GM23248 (cell line): Measurements from ENCODE around the gene TMCO4. TPM values are rescaled to one million over a fixed set of nuclear protein-coding genes. Genes with fewer than 3 reads are reported as not detected.

Source experiments
- DNase-seq: peaks from one replicate; pipeline ENCODE4 v3.0.0-alpha.2; 2015
- H2AFZ ChIP-seq: fragments of 200-600 bp; sonication (generic); 2 replicates; pipeline ENCODE4 v1.6.1; 2016; ENCODE audit warnings: antibody characterized with exemption
- H3F3A ChIP-seq: fragments of 200-600 bp; sonication (generic); 2 replicates; pipeline ENCODE4 v1.6.1; 2016; ENCODE audit warnings: mild to moderate bottlenecking, antibody characterized with exemption, mixed run types; ENCODE audit not compliant: insufficient read depth
- H3K27ac ChIP-seq: fragments of 200-600 bp; sonication (generic); 2 replicates; pipeline ENCODE4 v1.5.1; 2016; ENCODE audit warnings: mild to moderate bottlenecking
- H3K27me3 ChIP-seq: fragments of 200-600 bp; sonication (generic); replicated peaks from 2 replicates; pipeline ENCODE4 v1.6.1; 2016; ENCODE audit warnings: mild to moderate bottlenecking; ENCODE audit not compliant: insufficient read depth
- H3K36me3 ChIP-seq: fragments of 200-600 bp; sonication (generic); 2 replicates; pipeline ENCODE4 v1.6.1; 2016; ENCODE audit warnings: low read depth, mild to moderate bottlenecking
- H3K4me1 ChIP-seq: fragments of 200-600 bp; sonication (generic); 2 replicates; pipeline ENCODE4 v1.6.1; 2016; ENCODE audit warnings: mild to moderate bottlenecking; ENCODE audit not compliant: insufficient read depth
- H3K4me2 ChIP-seq: fragments of 200-600 bp; sonication (generic); one replicate; pipeline ENCODE4 v1.6.1; 2016; ENCODE audit warnings: mild to moderate bottlenecking; ENCODE audit not compliant: unreplicated experiment
- H3K4me3 ChIP-seq: fragments of 200-600 bp; sonication (generic); 2 replicates; pipeline ENCODE4 v1.5.1; 2016; ENCODE audit warnings: mild to moderate bottlenecking
- H3K79me2 ChIP-seq: fragments of 200-600 bp; sonication (generic); 2 replicates; pipeline ENCODE4 v1.6.1; 2016; ENCODE audit warnings: mild to moderate bottlenecking; ENCODE audit not compliant: insufficient read depth
- H3K9ac ChIP-seq: fragments of 200-600 bp; sonication (generic); 2 replicates; pipeline ENCODE4 v1.6.1; 2016; ENCODE audit warnings: mild to moderate bottlenecking
- H3K9me2 ChIP-seq: fragments of 200-600 bp; sonication (generic); 2 replicates; pipeline ENCODE4 v1.6.1; 2016; ENCODE audit warnings: mixed run types, mild to moderate bottlenecking, moderate library complexity; ENCODE audit not compliant: insufficient read depth
- H3K9me3 ChIP-seq: fragments of 200-600 bp; sonication (generic); one replicate; pipeline ENCODE4 v1.6.1; 2017; ENCODE audit warnings: low read depth
- H4K20me1 ChIP-seq: fragments of 200-600 bp; sonication (generic); 2 replicates; pipeline ENCODE4 v1.6.0; 2016; ENCODE audit not compliant: insufficient read depth
- EZH2 ChIP-seq: fragments of 200-600 bp; sonication (generic); IDR thresholded peaks from 2 replicates; pipeline ENCODE4 v1.6.1; 2018; ENCODE audit warnings: antibody characterized with exemption, mild to moderate bottlenecking; ENCODE audit not compliant: insufficient read depth, poor library complexity, severe bottlenecking
- EZH2phosphoT487 ChIP-seq: fragments of 200-600 bp; sonication (generic); IDR thresholded peaks from 2 replicates; pipeline ENCODE4 v1.6.1; 2018; ENCODE audit warnings: antibody characterized with exemption, moderate library complexity, mild to moderate bottlenecking, low read depth; ENCODE audit not compliant: insufficient read depth
- WGBS, 2 experiments: methylation state at CpG; one replicate each; pipeline ENCODE4 v1.1.6; 2015 to 2017; ENCODE audit warnings: low lambda C conversion rate in 2 of 2, low coverage in 1 of 2; ENCODE audit errors: missing lambda C conversion rate in 2 of 2; 5-methylcytosine and 5-hydroxymethylcytosine counted together
- in situ Hi-C: fragments of 300-500 bp; cut with MboI; formaldehyde crosslinking; loops from 2 replicates; pipeline ENCODE4 v1.15.0; 2020
- polyA plus RNA-seq: library from polyadenylated mRNA; unstranded; fragments of >200 nt; fragmentation: Nextera tagmentation; extraction: Ambion mirVana; gene quantifications from 2 replicates; pipeline ENCODE4 v1.2.1, GENCODE V29; 2016
- total RNA-seq: library from RNA; depleted of rRNA; stranded (reverse); fragments of >200 nt; shearing (Covaris generic); gene quantifications from 2 replicates; pipeline ENCODE4 v1.2.3, GENCODE V29; 2014

TMCO4 gene
- total and polyA plus RNA-seq, 2 experiments from 2014 or later = 10.5 to 24.5 TPM

GRCh38 chr1:19775831-19776230, 23.9 kb downstream of the TMCO4 start:
- no peaks in the 10 kb centered on the region for H3K9me3 ChIP-seq
- H3K27me3 ChIP-seq = no peaks in the 10 kb centered on the region
- H3K4me3 ChIP-seq = no peak overlapping the region
- TF ChIP-seq EZH2 (no peak), EZH2phosphoT487 (no peak)
- H4K20me1 ChIP-seq = no peaks in the 10 kb centered on the region
- H3F3A ChIP-seq = no peaks in the 10 kb centered on the region
- no peak overlapping the region for H3K4me2 ChIP-seq
- H3K27ac ChIP-seq = no peak overlapping the region
- no peak for DNase-seq
- no peaks in the 10 kb centered on the region for H3K4me1 ChIP-seq
- H3K9me2 ChIP-seq = no peaks in the 10 kb centered on the region
- H3K36me3 ChIP-seq = no peaks in the 10 kb centered on the region; the same call in 1 of the 2 replicates
- in situ Hi-C loops = no loop called here
- no peak overlapping the region for H3K9ac ChIP-seq
- H3K79me2 ChIP-seq = no peaks in the 10 kb centered on the region
- H2AFZ ChIP-seq = no peak overlapping the region
- 96 to 98% methylated on average over 9 of the region's 9 CpGs for WGBS, 2 experiments

- Histone ChIP-seq H3K27ac (no peak overlapping the region), H3K27me3 (no peaks in the 10 kb centered on the region), H3K4me1 (no peaks in the 10 kb centered on the region), H3K9me2 (no peaks in the 10 kb centered on the region), H3K4me2 (no peak overlapping the region), H2AFZ (no peak overlapping the region), H3K36me3 (no peaks in the 10 kb centered on the region; the same call in 1 of the 2 replicates), H3F3A (no peaks in the 10 kb centered on the region), H3K4me3 (no peak overlapping the region), H3K9me3 (no peaks in the 10 kb centered on the region), H3K79me2 (no peaks in the 10 kb centered on the region), H3K9ac (no peak overlapping the region), H4K20me1 (no peaks in the 10 kb centered on the region)
- DNase-seq = peak; percentile 16
- TF ChIP-seq EZH2 = no peak
- no peak for TF ChIP-seq EZH2phosphoT487
- WGBS, 2 experiments = 75 to 79% methylated on average over 6 of the region's 6 CpGs
- in situ Hi-C loops = no loop called here
Observed at GRCh38 chr1:19775317-19775716, 24.4 kb downstream of the TMCO4 start.

GRCh38 chr1:19774180-19774785, 25.4 kb downstream of the TMCO4 start:
- 72 to 76% methylated on average over 6 of the region's 6 CpGs for WGBS, 2 experiments

GRCh38 chr1:19773485-19773884, 26.2 kb downstream of the TMCO4 start:
- no peaks in the 10 kb centered on the region; the same call in 1 of the 2 replicates for H3K36me3 ChIP-seq
- H3K27ac ChIP-seq = no peak overlapping the region
- no peak overlapping the region for H3K4me2 ChIP-seq
- no peaks in the 10 kb centered on the region for H3K9me2 ChIP-seq
- no peak overlapping the region for H2AFZ ChIP-seq
- 52 to 53% methylated on average over 4 of the region's 4 CpGs for WGBS, 2 experiments
- no peak overlapping the region for H3K4me3 ChIP-seq
- H4K20me1 ChIP-seq = no peaks in the 10 kb centered on the region
- TF ChIP-seq EZH2 (no peak), EZH2phosphoT487 (no peak)
- H3K27me3 ChIP-seq = no peaks in the 10 kb centered on the region
- in situ Hi-C loops = no loop called here
- H3K9me3 ChIP-seq = no peaks in the 10 kb centered on the region
- no peaks in the 10 kb centered on the region for H3F3A ChIP-seq
- H3K9ac ChIP-seq = no peak overlapping the region
- DNase-seq = no peak
- H3K79me2 ChIP-seq = no peaks in the 10 kb centered on the region
- H3K4me1 ChIP-seq = no peaks in the 10 kb centered on the region

More at GRCh38 chr1:19774180-19774785, 25.4 kb downstream of the TMCO4 start:
- Histone ChIP-seq H3K4me1 (no peaks in the 10 kb centered on the region), H4K20me1 (no peaks in the 10 kb centered on the region), H3K9me2 (no peaks in the 10 kb centered on the region), H3K79me2 (no peaks in the 10 kb centered on the region), H3K9ac (no peak overlapping the region), H3K27ac (no peak overlapping the region), H3F3A (no peaks in the 10 kb centered on the region), H3K27me3 (no peaks in the 10 kb centered on the region), H2AFZ (no peak overlapping the region), H3K9me3 (no peaks in the 10 kb centered on the region), H3K36me3 (no peaks in the 10 kb centered on the region; the same call in 1 of the 2 replicates), H3K4me2 (no peak overlapping the region), H3K4me3 (no peak overlapping the region)
- no peak for DNase-seq
- TF ChIP-seq EZH2phosphoT487 (no peak), EZH2 (no peak)
- in situ Hi-C loops = no loop called here
